ENCODE results near the gene LEO1.

The LEO1 gene

DNA sequence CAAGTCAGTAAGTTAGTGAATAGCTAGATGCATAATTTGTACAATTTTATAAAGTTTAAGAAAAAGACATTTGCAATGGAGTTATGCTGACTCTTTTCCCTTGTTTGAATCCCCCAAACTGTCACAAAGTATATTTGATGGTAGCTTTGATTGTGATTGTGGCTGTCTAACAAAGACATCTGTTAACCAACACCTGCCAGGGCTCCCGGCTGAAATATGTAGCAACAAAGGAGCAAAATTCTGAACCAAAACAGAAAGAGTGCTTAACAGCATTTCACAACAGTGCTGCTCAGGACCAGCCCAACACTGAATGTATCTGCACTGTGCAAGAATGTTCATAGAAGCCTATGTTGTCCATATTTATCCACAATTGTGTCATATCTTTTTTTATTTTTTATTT lies 39.4 kb downstream of the LEO1 start:
- Histone ChIP-seq H2BK5ac (ENCODE audit: low read depth, low read length, poor library complexity, severe bottlenecking) (no peak overlapping the region), H3K27ac (ENCODE audit: low read length, poor library complexity, severe bottlenecking) (no peak overlapping the region), H3K79me1 (replicated peaks; ENCODE audit: low read length, poor library complexity, severe bottlenecking) (no peaks in the 10 kb centered on the region), H4K8ac (ENCODE audit: low read length) (no peak overlapping the region), H2BK12ac (ENCODE audit: low read length in 2 of 2) (no peak overlapping the region), H3K4me1 (ENCODE audit: control insufficient read depth, insufficient read depth, low read depth, low read length) (no peaks in the 10 kb centered on the region), H3K36me3 (ENCODE audit: control insufficient read depth in 1 of 2, insufficient read depth in 2 of 2, low read depth in 1 of 2, low read length in 2 of 2) (peaks cover 13 to 66% of the 10 kb centered on the region in 2 experiments), H3K4me2 (ENCODE audit: low read length, poor library complexity, severe bottlenecking) (no peak overlapping the region), H2AFZ (ENCODE audit: low read depth, low read length) (no peak overlapping the region), H3K9ac (ENCODE audit: low read length) (no peak overlapping the region), H3K18ac (ENCODE audit: low read depth in 1 of 2, low read length in 2 of 2) (no peak overlapping the region), H3K4ac (ENCODE audit: low read depth in 1 of 2, low read length in 2 of 2) (no peak overlapping the region), H3K4me3 (ENCODE audit: insufficient read depth in 1 of 2, low read depth in 1 of 2, low read length in 2 of 2) (no peak overlapping the region), H3K9me3 (ENCODE audit: control insufficient read depth, low read length) (no peaks in the 10 kb centered on the region), H3K27me3 (ENCODE audit: control insufficient read depth in 1 of 2, insufficient read depth in 1 of 2, low read length in 2 of 2) (no peaks in the 10 kb centered on the region), H3K14ac (ENCODE audit: low read length in 2 of 2) (no peak overlapping the region), H2BK15ac (ENCODE audit: low read depth, poor library complexity, severe bottlenecking) (no peak overlapping the region), H2AK5ac (ENCODE audit: low read length, severe bottlenecking) (no peak overlapping the region), H3K23ac (ENCODE audit: low read length in 2 of 2) (no peak overlapping the region), H2BK120ac (ENCODE audit: low read depth, low read length) (no peak overlapping the region), H4K91ac (ENCODE audit: low read length) (no peak overlapping the region)
- DNase-seq, result no peak
- WGBS, result 92% methylated on average over 1 of the region's 1 CpG

DNA sequence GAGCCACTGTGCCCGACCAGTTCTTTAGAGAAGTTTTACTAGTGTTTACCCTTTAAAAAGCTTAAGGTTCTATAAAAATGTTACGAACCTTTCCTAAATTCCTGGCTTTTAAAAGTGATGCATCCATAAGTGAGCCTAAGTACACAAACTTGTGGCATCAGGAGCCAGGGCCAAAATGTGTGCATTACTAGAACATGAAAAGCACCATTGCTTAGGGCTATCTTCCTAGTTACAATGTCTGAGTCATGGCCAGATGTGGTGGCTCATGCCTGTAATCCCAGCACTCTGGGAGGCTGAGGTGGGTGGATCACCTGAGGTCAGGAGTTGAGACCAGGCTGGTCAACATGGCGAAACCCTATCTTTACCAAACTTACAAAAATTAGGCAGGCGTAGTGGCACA lies 39.9 kb downstream of the LEO1 start:
- Histone ChIP-seq H2BK12ac (ENCODE audit: low read length in 2 of 2) (no peak overlapping the region), H2BK15ac (ENCODE audit: low read depth, poor library complexity, severe bottlenecking) (no peak overlapping the region), H3K23ac (ENCODE audit: low read length in 2 of 2) (no peak overlapping the region), H4K91ac (ENCODE audit: low read length) (no peak overlapping the region), H3K14ac (ENCODE audit: low read length in 2 of 2) (no peak overlapping the region), H3K4me1 (ENCODE audit: control insufficient read depth, insufficient read depth, low read depth, low read length) (no peaks in the 10 kb centered on the region), H3K27ac (ENCODE audit: low read length, poor library complexity, severe bottlenecking) (no peak overlapping the region), H2BK5ac (ENCODE audit: low read depth, low read length, poor library complexity, severe bottlenecking) (no peak overlapping the region), H3K9ac (ENCODE audit: low read length) (no peak overlapping the region), H3K79me1 (replicated peaks; ENCODE audit: low read length, poor library complexity, severe bottlenecking) (no peaks in the 10 kb centered on the region), H3K27me3 (ENCODE audit: control insufficient read depth in 1 of 2, insufficient read depth in 1 of 2, low read length in 2 of 2) (no peaks in the 10 kb centered on the region), H2AFZ (ENCODE audit: low read depth, low read length) (no peak overlapping the region), H3K4me3 (ENCODE audit: insufficient read depth in 1 of 2, low read depth in 1 of 2, low read length in 2 of 2) (no peak overlapping the region), H3K9me3 (ENCODE audit: control insufficient read depth, low read length) (no peaks in the 10 kb centered on the region), H2BK120ac (ENCODE audit: low read depth, low read length) (no peak overlapping the region), H3K18ac (ENCODE audit: low read depth in 1 of 2, low read length in 2 of 2) (no peak overlapping the region), H2AK5ac (ENCODE audit: low read length, severe bottlenecking) (no peak overlapping the region), H4K8ac (ENCODE audit: low read length) (no peak overlapping the region), H3K36me3 (ENCODE audit: control insufficient read depth in 1 of 2, insufficient read depth in 2 of 2, low read depth in 1 of 2, low read length in 2 of 2) (peaks cover 13 to 67% of the 10 kb centered on the region in 2 experiments), H3K4me2 (ENCODE audit: low read length, poor library complexity, severe bottlenecking) (no peak overlapping the region), H3K4ac (ENCODE audit: low read depth in 1 of 2, low read length in 2 of 2) (no peak overlapping the region)
- DNase-seq, result peak; percentile 19
- 97% methylated on average over 3 of the region's 4 CpGs for WGBS

DNA sequence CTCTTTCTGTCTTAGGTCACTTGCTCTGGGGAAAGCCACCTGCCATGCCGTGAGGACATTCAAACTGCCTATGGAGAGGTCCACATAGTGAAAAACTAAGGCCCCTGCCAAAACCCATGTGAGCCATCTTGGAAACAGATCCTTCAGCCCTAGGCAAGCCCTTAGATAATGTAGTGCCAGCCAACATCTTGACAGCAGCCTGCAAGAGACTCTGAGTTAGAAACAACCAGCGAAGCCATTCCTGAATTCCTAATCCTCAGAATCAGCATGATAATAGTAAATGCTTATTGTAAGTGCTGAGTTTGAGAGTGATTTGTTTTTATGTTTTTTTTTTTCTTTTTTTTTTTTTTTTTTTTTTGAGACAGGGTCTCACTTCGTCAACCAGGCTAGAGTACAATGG lies 40.6 kb downstream of the LEO1 start:
- no peaks in the 10 kb centered on the region for H3K79me1 ChIP-seq (replicated peaks; ENCODE audit: low read length, poor library complexity, severe bottlenecking)
- no peak overlapping the region for H4K91ac ChIP-seq (ENCODE audit: low read length)
- H3K9ac ChIP-seq (ENCODE audit: low read length), result no peak overlapping the region
- H2AFZ ChIP-seq (ENCODE audit: low read depth, low read length), result no peak overlapping the region
- no peaks in the 10 kb centered on the region for H3K27me3 ChIP-seq (ENCODE audit: control insufficient read depth in 1 of 2, insufficient read depth in 1 of 2, low read length in 2 of 2)
- H3K36me3 ChIP-seq (ENCODE audit: control insufficient read depth in 1 of 2, insufficient read depth in 2 of 2, low read depth in 1 of 2, low read length in 2 of 2), result peaks cover 11 to 65% of the 10 kb centered on the region in 2 experiments
- H3K27ac ChIP-seq (ENCODE audit: low read length, poor library complexity, severe bottlenecking), result no peak overlapping the region
- no peak overlapping the region for H3K14ac ChIP-seq (ENCODE audit: low read length in 2 of 2)
- no peak for DNase-seq
- no peak overlapping the region for H3K4me2 ChIP-seq (ENCODE audit: low read length, poor library complexity, severe bottlenecking)
- H2BK12ac ChIP-seq (ENCODE audit: low read length in 2 of 2), result no peak overlapping the region
- H3K23ac ChIP-seq (ENCODE audit: low read length in 2 of 2), result no peak overlapping the region
- no peak overlapping the region for H2AK5ac ChIP-seq (ENCODE audit: low read length, severe bottlenecking)
- H3K9me3 ChIP-seq (ENCODE audit: control insufficient read depth, low read length), result no peaks in the 10 kb centered on the region
- 100% methylated on average over 1 of the region's 3 CpGs for WGBS
- no peak overlapping the region for H2BK15ac ChIP-seq (ENCODE audit: low read depth, poor library complexity, severe bottlenecking)
- H3K4me1 ChIP-seq (ENCODE audit: control insufficient read depth, insufficient read depth, low read depth, low read length), result no peaks in the 10 kb centered on the region
- no peak overlapping the region for H3K4me3 ChIP-seq (ENCODE audit: insufficient read depth in 1 of 2, low read depth in 1 of 2, low read length in 2 of 2)
- H4K8ac ChIP-seq (ENCODE audit: low read length), result no peak overlapping the region
- H3K4ac ChIP-seq (ENCODE audit: low read depth in 1 of 2, low read length in 2 of 2), result no peak overlapping the region
- no peak overlapping the region for H3K18ac ChIP-seq (ENCODE audit: low read depth in 1 of 2, low read length in 2 of 2)
- H2BK5ac ChIP-seq (ENCODE audit: low read depth, low read length, poor library complexity, severe bottlenecking), result no peak overlapping the region
- H2BK120ac ChIP-seq (ENCODE audit: low read depth, low read length), result no peak overlapping the region

DNA sequence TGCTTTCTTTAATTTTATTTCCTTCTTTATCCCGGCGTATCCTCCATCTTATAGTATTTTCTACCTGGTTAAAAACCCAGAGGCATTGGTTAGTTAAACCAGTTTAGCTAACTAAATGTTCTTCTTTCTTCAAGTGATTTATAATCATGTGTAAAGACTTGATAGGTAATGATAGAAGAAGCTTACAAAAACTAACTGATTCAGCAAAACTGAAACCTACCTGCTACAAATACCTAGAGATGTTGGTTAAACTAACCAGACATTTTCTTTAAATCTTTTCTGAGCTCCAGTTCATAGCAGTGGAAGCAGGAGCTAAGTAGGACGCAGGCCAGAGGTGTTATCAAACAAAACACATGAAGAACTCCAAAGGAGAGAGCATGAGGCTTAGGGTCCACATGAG lies 44.8 kb downstream of the LEO1 start:
- H3K4ac ChIP-seq (ENCODE audit: low read depth in 1 of 2, low read length in 2 of 2), result no peak overlapping the region
- no peak overlapping the region for H2AK5ac ChIP-seq (ENCODE audit: low read length, severe bottlenecking)
- peaks cover 22 to 88% of the 10 kb centered on the region in 2 experiments for H3K36me3 ChIP-seq (ENCODE audit: control insufficient read depth in 1 of 2, insufficient read depth in 2 of 2, low read depth in 1 of 2, low read length in 2 of 2)
- no peak overlapping the region for H2BK5ac ChIP-seq (ENCODE audit: low read depth, low read length, poor library complexity, severe bottlenecking)
- no peak overlapping the region for H3K9ac ChIP-seq (ENCODE audit: low read length)
- H3K79me1 ChIP-seq (replicated peaks; ENCODE audit: low read length, poor library complexity, severe bottlenecking), result peaks cover 2% of the 10 kb centered on the region
- H2BK120ac ChIP-seq (ENCODE audit: low read depth, low read length), result no peak overlapping the region
- no peak overlapping the region for H3K14ac ChIP-seq (ENCODE audit: low read length in 2 of 2)
- no peak overlapping the region for H2BK15ac ChIP-seq (ENCODE audit: low read depth, poor library complexity, severe bottlenecking)
- H2AFZ ChIP-seq (ENCODE audit: low read depth, low read length), result no peak overlapping the region
- no peaks in the 10 kb centered on the region for H3K9me3 ChIP-seq (ENCODE audit: control insufficient read depth, low read length)
- no peaks in the 10 kb centered on the region for H3K27me3 ChIP-seq (ENCODE audit: control insufficient read depth in 1 of 2, insufficient read depth in 1 of 2, low read length in 2 of 2)
- no peak overlapping the region for H2BK12ac ChIP-seq (ENCODE audit: low read length in 2 of 2)
- WGBS, result 96% methylated on average over 1 of the region's 3 CpGs
- no peak overlapping the region for H3K27ac ChIP-seq (ENCODE audit: low read length, poor library complexity, severe bottlenecking)
- DNase-seq, result no peak
- no peak overlapping the region for H3K18ac ChIP-seq (ENCODE audit: low read depth in 1 of 2, low read length in 2 of 2)
- no peak overlapping the region for H4K91ac ChIP-seq (ENCODE audit: low read length)
- H3K4me1 ChIP-seq (ENCODE audit: control insufficient read depth, insufficient read depth, low read depth, low read length), result peaks cover 2% of the 10 kb centered on the region
- no peak overlapping the region for H3K4me2 ChIP-seq (ENCODE audit: low read length, poor library complexity, severe bottlenecking)
- H3K4me3 ChIP-seq (ENCODE audit: insufficient read depth in 1 of 2, low read depth in 1 of 2, low read length in 2 of 2), result no peak overlapping the region
- no peak overlapping the region for H4K8ac ChIP-seq (ENCODE audit: low read length)
- H3K23ac ChIP-seq (ENCODE audit: low read length in 2 of 2), result no peak overlapping the region
